Uterus (tissue), 2 donors: ENCODE data around the gene SSNA1.

ENCODE experiments used
- CTCF ChIP-seq, 4 experiments: fragments of 200-600 bp in 2 of 4; fragments of 450-650 bp in 2 of 4; sonication (generic) in 2 of 4; IDR thresholded peaks; one replicate each; pipeline ENCODE4 v1.5.1; 2016 to 2019; ENCODE audit warnings: antibody characterized with exemption in 4 of 4, mild to moderate bottlenecking in 2 of 4, moderate library complexity in 1 of 4
- POLR2A ChIP-seq, 2 donors: fragments of 450-650 bp; IDR thresholded peaks; one replicate each; pipeline ENCODE4 v1.6.1; 2016; ENCODE audit warnings: antibody characterized with exemption in 2 of 2, mild to moderate bottlenecking in 1 of 2, moderate library complexity in 1 of 2

- TF ChIP-seq CTCF (IDR thresholded peaks at IDR 0.05): no peak
- TF ChIP-seq POLR2A (IDR thresholded peaks at IDR 0.05): no peak
These were observed 44.9 kb downstream of the SSNA1 start for GRCh38 chr9:137233143-137233980.
